ENCODE results near the gene CXCL10. TPM values are rescaled to one million over a fixed set of nuclear protein-coding genes. Genes with fewer than 3 reads are reported as not detected.

CXCL10 gene
- total and polyA plus RNA-seq, 10 of the 15 experiments (the other 5 are each of a cell fraction or from before 2014, with no cell fraction given): 0.46 to 19.5 (median 2.6) TPM

DNA sequence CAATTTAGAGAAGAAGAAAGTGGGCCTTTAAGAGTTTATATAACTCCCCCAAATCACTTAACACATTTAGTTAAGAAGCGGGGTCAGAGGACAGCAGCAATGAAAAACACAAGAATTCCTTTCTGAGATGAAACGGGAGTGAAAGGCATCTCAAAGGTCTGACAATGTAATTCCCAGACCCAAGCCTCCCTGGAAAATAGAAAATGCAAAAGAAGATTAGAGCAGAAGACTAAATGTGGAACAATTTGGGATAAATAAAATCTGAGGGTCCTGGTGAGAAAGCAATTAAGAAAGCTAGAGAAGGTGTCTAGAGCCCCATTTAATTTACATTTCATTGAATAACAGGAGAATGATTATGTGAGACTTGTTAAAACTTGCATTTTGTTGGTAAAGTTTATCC is 32.1 kb upstream of the CXCL10 start:
- Histone ChIP-seq H3K9me3 (replicated peaks; ENCODE audit: control insufficient read depth, insufficient read depth, low read length) (no peaks in the 10 kb centered on the region), H3K4me3 (no peak overlapping the region), H3K4me1 (ENCODE audit: control insufficient read depth, insufficient read depth, low read length) (peaks cover 29% of the 10 kb centered on the region), H3K27ac (ENCODE audit: control insufficient read depth, insufficient read depth) (no peak overlapping the region), H3K9ac (ENCODE audit: control insufficient read depth, insufficient read depth, low read length) (no peak overlapping the region), H4K20me1 (ENCODE audit: control insufficient read depth, insufficient read depth) (no peaks in the 10 kb centered on the region), H3K27me3 (replicated peaks in 1 of 2; ENCODE audit: control insufficient read depth in 2 of 2, insufficient read depth in 2 of 2, low read length in 1 of 2) (peaks cover 0 to 2% of the 10 kb centered on the region in 2 experiments; a peak in 2 of 4 replicates), H2AFZ (ENCODE audit: control insufficient read depth, low read depth, low read length) (no peak overlapping the region), H3K79me2 (ENCODE audit: control insufficient read depth, insufficient read depth, low read length) (no peaks in the 10 kb centered on the region), H3K4me2 (ENCODE audit: control insufficient read depth, insufficient read depth) (no peak overlapping the region; the same call in 1 of the 2 replicates), H3K36me3 (ENCODE audit: control insufficient read depth in 2 of 2, insufficient read depth in 2 of 2, low read length in 1 of 2) (no peaks in the 10 kb centered on the region)
- RAD21 ChIA-PET (ENCODE audit: unreplicated experiment): interaction anchor here (0.9 to 3.2 kb wide), 6 partner anchors 12 to 59 kb away, joined by 3 to 24 read pairs (median 4); no protein-coding TSS in a partner anchor
- in situ Hi-C loops (cut with MboI): no loop called here
- DNase-seq (ENCODE audit: low read depth, low spot score): no peak
- no TSS peak for BruUV-seq (replicated peaks)
- 47% methylated on average over 2 of the region's 2 CpGs for WGBS (ENCODE audit: insufficient coverage, insufficient replicate concordance, low lambda C conversion rate, missing lambda C conversion rate)
- intact Hi-C loops (cut with micrococcal nuclease; ENCODE audit: unreplicated experiment): loop anchor here (5.0 kb wide), 1 partner anchor 43 kb away; no protein-coding TSS in a partner anchor
- ATAC-seq: no peak
- CTCF ChIA-PET: interaction anchor here (1.1 to 4.1 kb wide), 7 partner anchors 19 to 160 kb away, joined by 3 to 46 read pairs (median 3); partner anchors contain the start of gene SDAD1
- TF ChIP-seq, protein P1, sequence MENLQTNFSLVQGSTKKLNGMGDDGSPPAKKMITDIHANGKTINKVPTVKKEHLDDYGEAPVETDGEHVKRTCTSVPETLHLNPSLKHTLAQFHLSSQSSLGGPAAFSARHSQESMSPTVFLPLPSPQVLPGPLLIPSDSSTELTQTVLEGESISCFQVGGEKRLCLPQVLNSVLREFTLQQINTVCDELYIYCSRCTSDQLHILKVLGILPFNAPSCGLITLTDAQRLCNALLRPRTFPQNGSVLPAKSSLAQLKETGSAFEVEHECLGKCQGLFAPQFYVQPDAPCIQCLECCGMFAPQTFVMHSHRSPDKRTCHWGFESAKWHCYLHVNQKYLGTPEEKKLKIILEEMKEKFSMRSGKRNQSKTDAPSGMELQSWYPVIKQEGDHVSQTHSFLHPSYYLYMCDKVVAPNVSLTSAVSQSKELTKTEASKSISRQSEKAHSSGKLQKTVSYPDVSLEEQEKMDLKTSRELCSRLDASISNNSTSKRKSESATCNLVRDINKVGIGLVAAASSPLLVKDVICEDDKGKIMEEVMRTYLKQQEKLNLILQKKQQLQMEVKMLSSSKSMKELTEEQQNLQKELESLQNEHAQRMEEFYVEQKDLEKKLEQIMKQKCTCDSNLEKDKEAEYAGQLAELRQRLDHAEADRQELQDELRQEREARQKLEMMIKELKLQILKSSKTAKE (IDR thresholded peaks at IDR 0.05; ENCODE audit: low read depth, poor library complexity, severe bottlenecking): no peak
- TF ChIP-seq CREM (IDR thresholded peaks at IDR 0.05; ENCODE audit: low read depth) (no peak), STAT3 (IDR thresholded peaks at IDR 0.05; ENCODE audit: low read depth, low read length) (no peak), TCF3 (IDR thresholded peaks at IDR 0.05; ENCODE audit: borderline replicate concordance, insufficient read depth, low read depth, low read length) (0 out of 2 replicates have a peak, but pooled peaks have one; percentile 2)
- TF ChIP-seq, protein P2, sequence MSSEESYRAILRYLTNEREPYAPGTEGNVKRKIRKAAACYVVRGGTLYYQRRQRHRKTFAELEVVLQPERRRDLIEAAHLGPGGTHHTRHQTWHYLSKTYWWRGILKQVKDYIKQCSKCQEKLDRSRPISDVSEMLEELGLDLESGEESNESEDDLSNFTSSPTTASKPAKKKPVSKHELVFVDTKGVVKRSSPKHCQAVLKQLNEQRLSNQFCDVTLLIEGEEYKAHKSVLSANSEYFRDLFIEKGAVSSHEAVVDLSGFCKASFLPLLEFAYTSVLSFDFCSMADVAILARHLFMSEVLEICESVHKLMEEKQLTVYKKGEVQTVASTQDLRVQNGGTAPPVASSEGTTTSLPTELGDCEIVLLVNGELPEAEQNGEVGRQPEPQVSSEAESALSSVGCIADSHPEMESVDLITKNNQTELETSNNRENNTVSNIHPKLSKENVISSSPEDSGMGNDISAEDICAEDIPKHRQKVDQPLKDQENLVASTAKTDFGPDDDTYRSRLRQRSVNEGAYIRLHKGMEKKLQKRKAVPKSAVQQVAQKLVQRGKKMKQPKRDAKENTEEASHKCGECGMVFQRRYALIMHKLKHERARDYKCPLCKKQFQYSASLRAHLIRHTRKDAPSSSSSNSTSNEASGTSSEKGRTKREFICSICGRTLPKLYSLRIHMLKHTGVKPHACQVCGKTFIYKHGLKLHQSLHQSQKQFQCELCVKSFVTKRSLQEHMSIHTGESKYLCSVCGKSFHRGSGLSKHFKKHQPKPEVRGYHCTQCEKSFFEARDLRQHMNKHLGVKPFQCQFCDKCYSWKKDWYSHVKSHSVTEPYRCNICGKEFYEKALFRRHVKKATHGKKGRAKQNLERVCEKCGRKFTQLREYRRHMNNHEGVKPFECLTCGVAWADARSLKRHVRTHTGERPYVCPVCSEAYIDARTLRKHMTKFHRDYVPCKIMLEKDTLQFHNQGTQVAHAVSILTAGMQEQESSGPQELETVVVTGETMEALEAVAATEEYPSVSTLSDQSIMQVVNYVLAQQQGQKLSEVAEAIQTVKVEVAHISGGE (CRISPR knock-in tag; IDR thresholded peaks at IDR 0.05): no peak
- SMC1A ChIA-PET (ENCODE audit: uncharacterized antibody, unreplicated experiment): interaction anchor here (0.9 to 2.9 kb wide), 9 partner anchors 8 to 69 kb away, joined by 3 to 26 read pairs (median 6); partner anchors contain the start of gene CXCL10
- FAIRE-seq: no peak
- POLR2A ChIA-PET: interaction anchor here (1.6 kb wide), 1 partner anchor 40 kb away, joined by 4 read pairs; no protein-coding TSS in a partner anchor

All from GM12878 (cell line).